ENCODE measurements around the gene CHRND.
"Not testable (repeated sequence)": the region's sequence is repeated elsewhere in the genome, so short reads cannot be mapped to it uniquely, and the experiment has no call there.

The CHRND gene

GRCh38 chr2:232569541-232569940, 43.6 kb downstream of the CHRND start:
- Histone ChIP-seq H3K36me3 (ENCODE audit: control insufficient read depth in 2 of 2, insufficient read depth in 1 of 2, low read length in 2 of 2) (peaks cover 20 to 97% of the 10 kb centered on the region in 2 experiments), H3K9me3 (ENCODE audit: control insufficient read depth, insufficient read depth, low read depth, low read length) (no peaks in the 10 kb centered on the region), H3K27ac (ENCODE audit: extremely low read depth, low read depth, low read length) (no peak overlapping the region), H3K4me3 (ENCODE audit: low read depth, low read length) (no peak overlapping the region), H3K4me1 (ENCODE audit: control insufficient read depth, insufficient read depth, low read length) (0 out of 2 replicates have a peak, but pooled peaks cover 2% of the 10 kb centered on the region)
- ChIA-PET POLR2A (no interaction called here), CTCF (interaction anchor here (0.6 kb wide), 1 partner anchor 270 kb away, joined by 3 read pairs; no protein-coding TSS in a partner anchor)
- TF ChIP-seq GLIS1 (tag by site-specific recombination; IDR thresholded peaks at IDR 0.05) (no peak), ZNF660 (tag by site-specific recombination; IDR thresholded peaks at IDR 0.05) (no peak), ZSCAN18 (tag by site-specific recombination; IDR thresholded peaks at IDR 0.05) (no peak), ZNF555 (tag by site-specific recombination; conservative IDR thresholded peaks at IDR 0.05) (no peak), ZNF639 (tag by site-specific recombination; IDR thresholded peaks at IDR 0.05) (no peak), ZNF23 (tag by site-specific recombination; IDR thresholded peaks at IDR 0.05; ENCODE audit: borderline replicate concordance) (no peak), ZNF26 (tag by site-specific recombination; IDR thresholded peaks at IDR 0.05) (no peak), ZNF843 (tag by site-specific recombination; IDR thresholded peaks at IDR 0.05) (no peak), ZNF2 (tag by site-specific recombination; IDR thresholded peaks at IDR 0.05) (no peak), SCRT2 (tag by site-specific recombination; IDR thresholded peaks at IDR 0.05) (no peak), ZNF121 (tag by site-specific recombination; IDR thresholded peaks at IDR 0.05) (no peak), ZNF776 (tag by site-specific recombination; IDR thresholded peaks at IDR 0.05; ENCODE audit: borderline replicate concordance) (no peak), ZNF433 (tag by site-specific recombination; IDR thresholded peaks at IDR 0.05; ENCODE audit: low read depth) (no peak), ZNF596 (tag by site-specific recombination; IDR thresholded peaks at IDR 0.05) (no peak), ZNF169 (tag by site-specific recombination; IDR thresholded peaks at IDR 0.05) (no peak)

- POLR2A ChIA-PET; H3K9me3 ChIP-seq (ENCODE audit: control insufficient read depth, insufficient read depth, low read depth, low read length); CTCF ChIA-PET; H3K4me1 ChIP-seq (ENCODE audit: control insufficient read depth, insufficient read depth, low read length); H3K4me3 ChIP-seq (ENCODE audit: low read depth, low read length); H3K27ac ChIP-seq (ENCODE audit: extremely low read depth, low read depth, low read length): not testable (repeated sequence)
- peaks cover 13 to 96% of the 10 kb centered on the region in 2 experiments for H3K36me3 ChIP-seq (ENCODE audit: control insufficient read depth in 2 of 2, insufficient read depth in 1 of 2, low read length in 2 of 2)
Measured at GRCh38 chr2:232570481-232570880, 44.5 kb downstream of the CHRND start.

GRCh38 chr2:232571026-232571474, 45.1 kb downstream of the CHRND start:
- no peak for TF ChIP-seq ZNF837 (tag by site-specific recombination; IDR thresholded peaks at IDR 0.05)
- no peak for TF ChIP-seq BCL11B (tag by site-specific recombination; IDR thresholded peaks at IDR 0.05; ENCODE audit: low read depth)
- no peak for TF ChIP-seq ZFP37 (tag by site-specific recombination; IDR thresholded peaks at IDR 0.05)
- TF ChIP-seq HOXC10 (CRISPR knock-in tag; IDR thresholded peaks at IDR 0.05) = no peak
- TF ChIP-seq GLIS1 (tag by site-specific recombination; IDR thresholded peaks at IDR 0.05) = no peak
- no peak for TF ChIP-seq ZNF266 (tag by site-specific recombination; IDR thresholded peaks at IDR 0.05; ENCODE audit: low read depth)
- peak; percentile 75 for TF ChIP-seq ZIC2 (tag by site-specific recombination; IDR thresholded peaks at IDR 0.05)
- no peak for TF ChIP-seq ZNF132 (tag by site-specific recombination; IDR thresholded peaks at IDR 0.05; ENCODE audit: borderline replicate concordance)
- POLR2A ChIA-PET = no interaction called here
- 0 out of 2 replicates have a peak, but pooled peaks cover 2% of the 10 kb centered on the region for H3K4me1 ChIP-seq (ENCODE audit: control insufficient read depth, insufficient read depth, low read length)
- peaks cover 9 to 91% of the 10 kb centered on the region in 2 experiments for H3K36me3 ChIP-seq (ENCODE audit: control insufficient read depth in 2 of 2, insufficient read depth in 1 of 2, low read length in 2 of 2)
- no peaks in the 10 kb centered on the region for H3K9me3 ChIP-seq (ENCODE audit: control insufficient read depth, insufficient read depth, low read depth, low read length)
- H3K4me3 ChIP-seq (ENCODE audit: low read depth, low read length) = no peak overlapping the region
- CTCF ChIA-PET = no interaction called here
- H3K27ac ChIP-seq (ENCODE audit: extremely low read depth, low read depth, low read length) = no peak overlapping the region
